Keratinocyte (primary cell): ENCODE measurements around the gene TXLNB. TPM values are rescaled to one million over a fixed set of nuclear protein-coding genes. Genes with fewer than 3 reads are reported as not detected.

ENCODE experiments used
- DNase-seq: peaks from one replicate; pipeline ENCODE4 v3.0.0-alpha.2; 2011; ENCODE audit warnings: low read depth, missing footprints, low spot score
- FAIRE-seq: peaks from 2 replicates; lab custom pipeline; 2011; peaks lifted over from hg19 to GRCh38; lab: Jason Lieb, UNC
- H2AFZ ChIP-seq: 2 replicates; pipeline ENCODE4 v1.6.0; 2012; ENCODE audit warnings: low read length, control low read depth, inconsistent platforms; ENCODE audit not compliant: control insufficient read depth
- H3K27ac ChIP-seq: 2 replicates; pipeline ENCODE4 v1.5.1; 2011; ENCODE audit warnings: low read length; ENCODE audit not compliant: control insufficient read depth, insufficient read depth
- H3K27me3 ChIP-seq: 3 replicates; pipeline ENCODE4 v1.6.0; 2011; ENCODE audit warnings: low read length; ENCODE audit not compliant: control insufficient read depth, insufficient read depth; ENCODE audit errors: extremely low read depth
- H3K36me3 ChIP-seq, 2 experiments: 2 replicates in 1 of 2; 3 replicates in 1 of 2; pipeline ENCODE4 v1.5.1; 2011; ENCODE audit warnings: low read length in 2 of 2, mild to moderate bottlenecking in 1 of 2; ENCODE audit not compliant: control insufficient read depth in 2 of 2, insufficient read depth in 2 of 2; ENCODE audit errors: extremely low read depth in 1 of 2
- H3K4me1 ChIP-seq: 3 replicates; pipeline ENCODE4 v1.5.1; 2011; ENCODE audit warnings: low read length; ENCODE audit not compliant: control insufficient read depth, insufficient read depth; ENCODE audit errors: extremely low read depth
- H3K4me2 ChIP-seq: 3 replicates; pipeline ENCODE4 v1.6.0; 2011; ENCODE audit warnings: low read depth, low read length; ENCODE audit not compliant: control insufficient read depth, insufficient read depth; ENCODE audit errors: extremely low read depth
- H3K4me3 ChIP-seq, 3 experiments: fragments of 200-600 bp in 1 of 3; sonication (generic) in 1 of 3; 2 replicates in 2 of 3; 3 replicates in 1 of 3; pipeline ENCODE4 v1.5.1; 2011 to 2016; ENCODE audit warnings: low read length in 3 of 3, mild to moderate bottlenecking in 3 of 3, control low read depth in 2 of 3, inconsistent platforms in 1 of 3, low read depth in 1 of 3, mixed read lengths in 1 of 3, mixed run types in 1 of 3, moderate library complexity in 1 of 3; ENCODE audit not compliant: control insufficient read depth in 2 of 3, insufficient read depth in 2 of 3; ENCODE audit errors: extremely low read depth in 1 of 3
- H3K79me2 ChIP-seq: 2 replicates; pipeline ENCODE4 v1.6.0; 2012; ENCODE audit warnings: low read length; ENCODE audit not compliant: control insufficient read depth, insufficient read depth
- H3K9ac ChIP-seq: 3 replicates; pipeline ENCODE4 v1.6.0; 2011; ENCODE audit warnings: low read length; ENCODE audit not compliant: control insufficient read depth, insufficient read depth; ENCODE audit errors: extremely low read depth
- H3K9me1 ChIP-seq: 3 replicates; pipeline ENCODE4 v1.6.0; 2011; ENCODE audit warnings: low read length; ENCODE audit not compliant: control insufficient read depth, insufficient read depth; ENCODE audit errors: extremely low read depth
- H3K9me3 ChIP-seq: 2 replicates; pipeline ENCODE4 v1.5.1; 2012; ENCODE audit warnings: low read depth, low read length; ENCODE audit not compliant: control insufficient read depth
- H4K20me1 ChIP-seq: 3 replicates; pipeline ENCODE4 v1.6.0; 2011; ENCODE audit warnings: low read length; ENCODE audit not compliant: control insufficient read depth, insufficient read depth; ENCODE audit errors: extremely low read depth
- CTCF ChIP-seq, 3 experiments: IDR thresholded peaks in 1 of 3; conservative IDR thresholded peaks in 1 of 3; optimal IDR thresholded peaks in 1 of 3; 2 replicates in 2 of 3; 3 replicates in 1 of 3; pipeline versions ENCODE3 to v1.5.1; 2011; ENCODE audit warnings: low read length in 3 of 3, mild to moderate bottlenecking in 3 of 3, moderate library complexity in 2 of 3, control low read depth in 1 of 3, inconsistent platforms in 1 of 3; ENCODE audit not compliant: insufficient read depth in 2 of 3; ENCODE audit errors: extremely low read depth in 1 of 3
- EZH2 ChIP-seq: IDR thresholded peaks from one replicate; pipeline ENCODE4 v1.6.1; 2012; ENCODE audit warnings: inconsistent platforms, mild to moderate bottlenecking, low read length, moderate library complexity
- dilution Hi-C: fragments of 300-500 bp; cut with MboI; formaldehyde crosslinking; loops from one replicate; pipeline ENCODE4 v1.7.0; 2020; ENCODE audit warnings: low sequenced_read_pairs; ENCODE audit not compliant: extremely low pct_ligation_motif_present
- polyA plus RNA-seq, 5 experiments: library from polyadenylated mRNA; depleted of rRNA in 3 of 5; stranded (reverse) in 3 of 5; stranded (forward) in 1 of 5; unstranded in 1 of 5; fragments of >200 nt; gene quantifications; 1 replicate in 1 of 5; 2 replicates in 3 of 5; 3 replicates in 1 of 5; pipeline versions ENCODE4 v1.2.1 to v1.2.3, GENCODE V29; 2011 to 2012; ENCODE audit warnings: missing spikeins in 2 of 5, low read depth in 1 of 5, low replicate concordance in 1 of 5

The TXLNB gene
- polyA plus RNA-seq, 1 donor (not counting 4 experiments of a cell fraction or from before 2014, with no cell fraction given) = 0.03 TPM

DNA sequence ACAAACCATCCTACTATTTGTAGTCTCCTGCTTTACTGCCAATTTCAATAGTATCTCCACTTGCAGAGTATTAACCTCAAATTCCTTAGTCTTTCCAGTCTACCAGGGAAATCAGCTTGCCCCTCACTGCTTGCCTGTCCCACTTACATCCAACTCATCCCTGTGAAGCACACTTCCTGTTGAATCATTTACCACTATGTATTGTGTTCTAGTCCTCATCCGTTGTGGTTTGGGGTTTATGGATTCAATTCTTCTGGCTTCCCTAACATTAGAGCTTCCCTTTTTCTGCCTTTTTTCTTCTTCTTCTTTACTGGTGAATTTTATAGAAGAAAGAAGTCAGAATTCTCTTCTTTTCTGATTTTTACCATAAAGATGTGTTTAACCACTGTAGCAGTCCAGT, 5.1 kb upstream of the TXLNB start:
- no peak overlapping the region for H3K9ac ChIP-seq
- peak overlapping the region in 1 of 3 experiments; percentile 32 for H3K4me3 ChIP-seq
- peaks cover 21% of the 10 kb centered on the region for H3K4me1 ChIP-seq
- H3K9me1 ChIP-seq = no peaks in the 10 kb centered on the region
- no peaks in the 10 kb centered on the region for H4K20me1 ChIP-seq
- TF ChIP-seq CTCF (optimal IDR thresholded peaks at IDR 0.05 in 1 of 3, IDR thresholded peaks at IDR 0.05 in 1 of 3, conservative IDR thresholded peaks at IDR 0.05 in 1 of 3; ENCODE audit: extremely low read depth in 1 of 3, insufficient read depth in 2 of 3, low read length in 3 of 3) = no peak
- TF ChIP-seq EZH2 = no peak
- H3K27ac ChIP-seq = no peak overlapping the region
- H3K27me3 ChIP-seq = no peaks in the 10 kb centered on the region
- no peaks in the 10 kb centered on the region for H3K9me3 ChIP-seq
- DNase-seq (no peak), FAIRE-seq (peak; percentile 94)
- H3K4me2 ChIP-seq = peak overlapping the region; percentile 48
- no peaks in the 10 kb centered on the region for H3K79me2 ChIP-seq
- no peaks in the 10 kb centered on the region for H3K36me3 ChIP-seq
- H2AFZ ChIP-seq = no peak overlapping the region
- dilution Hi-C loops = no loop called here

- no peak overlapping the region for H3K4me2 ChIP-seq
- no peak overlapping the region for H3K4me3 ChIP-seq
- no peak for FAIRE-seq
Measured at GRCh38 chr6:139295901-139296300, 4.1 kb upstream of the TXLNB start.

More at GRCh38 chr6:139295901-139296300, 4.1 kb upstream of the TXLNB start:
- H3K4me1 ChIP-seq = peaks cover 31% of the 10 kb centered on the region
- H3K27ac ChIP-seq = no peak overlapping the region
- TF ChIP-seq EZH2 (no peak), CTCF (optimal IDR thresholded peaks at IDR 0.05 in 1 of 3, IDR thresholded peaks at IDR 0.05 in 1 of 3, conservative IDR thresholded peaks at IDR 0.05 in 1 of 3; ENCODE audit: extremely low read depth in 1 of 3, insufficient read depth in 2 of 3, low read length in 3 of 3) (no peak)
- no peaks in the 10 kb centered on the region for H3K27me3 ChIP-seq
- H3K9me3 ChIP-seq = no peaks in the 10 kb centered on the region
- H2AFZ ChIP-seq = no peak overlapping the region
- no peaks in the 10 kb centered on the region for H3K9me1 ChIP-seq
- DNase-seq = no peak
- no peaks in the 10 kb centered on the region for H4K20me1 ChIP-seq
- no peaks in the 10 kb centered on the region for H3K79me2 ChIP-seq
- no peak overlapping the region for H3K9ac ChIP-seq
- dilution Hi-C loops = no loop called here
- no peaks in the 10 kb centered on the region for H3K36me3 ChIP-seq
